Omental fat pad (tissue), 4 donors: ENCODE measurements around the gene GPC3. TPM values are rescaled to one million over a fixed set of nuclear protein-coding genes. Genes with fewer than 3 reads are reported as not detected.
"Not testable (repeated sequence)": the region's sequence is repeated elsewhere in the genome, so short reads cannot be mapped to it uniquely, and the experiment has no call there.

Experiments
- ATAC-seq: fragments of 150-250 bp; one replicate; pipeline ENCODE4 v1.9.1; 2016; ENCODE audit warnings: mild to moderate bottlenecking, moderate library complexity; ENCODE audit not compliant: low FRiP score
- DNase-seq: peaks from one replicate; pipeline ENCODE4 v3.0.0-alpha.2; 2019; ENCODE audit warnings: low spot score
- total RNA-seq, 4 donors: library from RNA; depleted of rRNA; stranded (reverse); fragments of >200 nt; gene quantifications; one replicate each; pipeline ENCODE4 v1.1.0, GENCODE V29; 2016
- TF ChIP-seq, protein P1 (sequence below), 3 donors: fragments of 450-650 bp; IDR thresholded peaks; one replicate each; pipeline ENCODE4 v1.5.1; 2016 to 2017; ENCODE audit warnings: antibody characterized with exemption in 3 of 3, mild to moderate bottlenecking in 3 of 3, moderate library complexity in 2 of 3

Gene GPC3
- total RNA-seq, 4 donors from 2014 or later, result 48.9 to 146 (median 77.1) TPM

DNA sequence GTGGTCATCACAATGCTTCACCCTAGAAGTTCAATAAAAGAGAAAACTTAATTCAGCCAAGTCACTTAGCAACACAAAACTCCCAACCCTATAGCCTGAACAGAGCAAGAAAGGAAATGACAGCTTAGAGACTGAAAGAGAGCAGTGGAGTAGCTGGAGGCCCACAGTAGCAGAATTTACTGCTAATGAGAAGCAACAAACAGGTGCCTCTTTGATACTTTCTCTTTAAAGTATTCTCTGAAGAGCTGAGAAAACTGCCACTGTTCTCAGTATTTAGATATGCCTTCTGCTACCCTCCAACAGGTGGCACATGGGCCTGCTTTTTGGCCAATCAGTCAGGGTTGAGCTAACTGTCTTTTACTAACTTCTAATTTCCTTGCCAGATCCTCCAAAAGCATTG lies 240.0 kb downstream of the GPC3 start:
- TF ChIP-seq, protein P1, sequence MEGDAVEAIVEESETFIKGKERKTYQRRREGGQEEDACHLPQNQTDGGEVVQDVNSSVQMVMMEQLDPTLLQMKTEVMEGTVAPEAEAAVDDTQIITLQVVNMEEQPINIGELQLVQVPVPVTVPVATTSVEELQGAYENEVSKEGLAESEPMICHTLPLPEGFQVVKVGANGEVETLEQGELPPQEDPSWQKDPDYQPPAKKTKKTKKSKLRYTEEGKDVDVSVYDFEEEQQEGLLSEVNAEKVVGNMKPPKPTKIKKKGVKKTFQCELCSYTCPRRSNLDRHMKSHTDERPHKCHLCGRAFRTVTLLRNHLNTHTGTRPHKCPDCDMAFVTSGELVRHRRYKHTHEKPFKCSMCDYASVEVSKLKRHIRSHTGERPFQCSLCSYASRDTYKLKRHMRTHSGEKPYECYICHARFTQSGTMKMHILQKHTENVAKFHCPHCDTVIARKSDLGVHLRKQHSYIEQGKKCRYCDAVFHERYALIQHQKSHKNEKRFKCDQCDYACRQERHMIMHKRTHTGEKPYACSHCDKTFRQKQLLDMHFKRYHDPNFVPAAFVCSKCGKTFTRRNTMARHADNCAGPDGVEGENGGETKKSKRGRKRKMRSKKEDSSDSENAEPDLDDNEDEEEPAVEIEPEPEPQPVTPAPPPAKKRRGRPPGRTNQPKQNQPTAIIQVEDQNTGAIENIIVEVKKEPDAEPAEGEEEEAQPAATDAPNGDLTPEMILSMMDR (IDR thresholded peaks at IDR 0.05), result no peak
- ATAC-seq (no peak), DNase-seq (no peak)

DNA sequence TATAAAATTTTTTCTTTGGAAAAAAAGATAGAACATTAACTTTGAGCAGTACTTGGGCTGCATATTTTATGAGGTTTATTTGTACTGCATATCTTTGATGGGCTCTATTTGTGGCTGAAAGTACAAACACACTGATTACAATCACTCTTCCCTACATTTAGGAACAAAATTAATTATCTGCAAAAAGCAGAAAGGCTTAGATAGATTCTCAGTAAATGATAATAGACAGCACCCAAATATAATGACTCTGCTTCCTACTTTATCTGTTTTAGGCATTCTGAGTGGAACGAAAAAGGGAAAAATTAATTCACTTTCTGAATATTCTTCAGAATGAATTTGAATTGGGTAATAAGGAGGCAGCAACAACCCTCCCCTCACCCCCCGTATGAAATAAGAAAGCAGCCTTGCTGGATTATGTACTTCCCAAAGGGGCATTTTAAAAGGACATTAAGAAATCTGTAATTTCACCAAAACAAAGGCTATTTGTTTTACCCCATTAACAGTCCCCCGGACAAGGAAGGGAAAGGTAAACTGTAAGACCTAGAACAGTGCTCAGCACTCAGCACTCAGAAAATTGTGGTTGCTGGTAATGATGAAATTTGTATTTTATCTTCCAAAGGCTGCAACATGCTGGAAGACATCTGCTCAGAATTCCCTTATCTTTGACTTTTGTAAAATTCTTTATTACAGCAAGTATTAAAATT lies 242.6 kb downstream of the GPC3 start:
- TF ChIP-seq, protein P1 (IDR thresholded peaks at IDR 0.05), result no peak
- DNase-seq (no peak), ATAC-seq (no peak)

DNA sequence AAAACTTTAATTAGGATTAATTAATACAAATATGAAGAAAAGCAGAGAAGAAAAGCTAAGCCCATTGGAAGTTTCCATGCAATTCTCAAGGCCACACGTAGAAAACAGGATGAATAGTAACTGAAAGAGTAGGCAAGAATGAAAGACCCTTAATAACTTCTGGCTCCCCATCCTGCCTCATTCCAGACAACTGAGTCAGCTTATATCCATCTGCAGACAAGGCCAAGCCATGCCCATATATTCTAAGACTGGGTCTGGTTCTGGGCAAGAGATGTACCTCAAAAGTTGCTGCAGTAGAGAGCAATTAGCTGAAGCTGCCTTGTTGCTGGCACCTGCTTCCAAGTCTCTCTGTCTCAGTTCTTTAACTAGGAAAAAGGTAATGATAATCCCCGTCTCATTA lies 244.1 kb downstream of the GPC3 start:
- TF ChIP-seq, protein P1 (IDR thresholded peaks at IDR 0.05), result no peak
- DNase-seq (no peak), ATAC-seq (no peak)

DNA sequence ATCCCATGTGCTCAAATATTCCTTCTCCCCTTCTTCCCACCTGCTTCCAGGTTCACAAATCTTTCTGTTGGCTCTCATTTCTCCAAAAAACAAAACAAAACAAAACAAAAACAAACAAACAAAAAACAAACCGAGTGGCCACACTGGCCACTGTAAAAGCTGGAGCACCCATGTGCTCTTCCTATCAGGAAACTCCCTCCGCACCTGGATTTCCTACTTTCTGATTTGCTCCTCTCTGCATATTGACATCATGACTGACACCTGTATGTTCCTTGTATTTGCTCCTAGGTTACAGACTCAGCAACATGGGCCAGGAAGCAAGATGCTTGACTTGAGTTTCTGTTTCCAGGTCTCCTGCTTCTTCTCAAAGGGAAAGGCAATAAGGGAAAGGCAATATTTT lies 258.8 kb downstream of the GPC3 start:
- no peak for ATAC-seq
- TF ChIP-seq, protein P1 (IDR thresholded peaks at IDR 0.05), result no peak

DNA sequence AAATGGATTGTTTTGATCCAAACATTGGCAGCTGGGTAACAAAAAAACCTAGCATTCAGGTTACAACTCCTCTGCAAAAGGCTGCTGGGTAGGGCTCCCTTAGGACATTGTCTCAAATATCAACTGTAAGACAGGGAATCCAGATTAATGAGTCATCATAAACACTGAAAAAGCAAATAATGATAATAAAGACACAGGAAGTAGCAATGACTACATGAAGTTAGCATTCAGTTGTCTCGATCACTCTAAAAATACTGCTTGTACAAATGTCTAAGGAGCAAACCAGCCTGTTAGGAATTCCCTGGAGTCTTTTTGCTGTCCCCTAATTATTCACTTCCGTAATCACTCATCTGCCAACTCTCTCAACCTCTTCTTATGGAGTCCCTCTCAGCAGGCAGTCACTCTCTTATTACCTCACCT lies 259.2 kb downstream of the GPC3 start:
- ATAC-seq (no peak), DNase-seq (no peak)
- TF ChIP-seq, protein P1 (IDR thresholded peaks at IDR 0.05), result no peak

More for the DNA sequence above, 258.8 kb downstream of the GPC3 start:
- no peak for DNase-seq

DNA sequence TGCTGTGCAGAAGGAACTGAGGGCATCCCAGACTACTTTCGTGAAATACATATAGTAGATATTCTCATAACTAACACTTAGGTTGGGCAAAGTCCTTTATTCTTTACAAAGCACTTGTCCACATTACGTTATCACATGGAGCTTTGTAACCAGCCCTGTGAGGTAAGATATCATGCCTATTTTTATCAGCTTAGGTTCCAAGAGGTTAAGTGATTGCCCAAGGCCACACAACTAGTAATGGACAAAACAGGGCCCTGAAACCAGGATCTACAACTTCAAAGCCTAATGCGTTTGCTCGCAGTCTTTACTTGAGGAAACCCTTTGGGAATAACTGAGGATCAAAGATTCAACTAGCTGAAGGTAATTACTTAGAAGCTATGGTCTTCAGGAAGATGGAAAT lies 261.5 kb downstream of the GPC3 start:
- DNase-seq (no peak), ATAC-seq (no peak)
- TF ChIP-seq, protein P1 (IDR thresholded peaks at IDR 0.05), result no peak

DNA sequence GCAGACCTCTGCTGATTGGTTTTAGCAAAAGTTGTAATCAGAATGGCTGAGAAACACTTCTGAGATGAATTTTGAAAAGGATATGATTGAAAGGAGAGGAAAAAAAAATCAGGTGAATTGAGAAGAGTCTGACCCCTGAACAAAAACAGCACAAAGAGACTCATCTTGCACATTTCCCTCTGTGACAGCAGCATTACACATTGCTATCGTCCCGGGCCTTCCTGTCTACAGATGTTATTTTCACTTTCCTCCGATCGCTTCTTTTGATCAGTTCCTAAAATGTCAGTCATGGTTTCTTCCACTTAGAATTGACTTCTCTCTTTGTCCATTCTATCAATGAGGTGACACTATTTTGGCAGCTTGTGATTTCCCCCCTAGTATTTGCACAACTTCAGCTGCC lies 262.6 kb downstream of the GPC3 start:
- TF ChIP-seq, protein P1 (IDR thresholded peaks at IDR 0.05), result no peak
- ATAC-seq (no peak), DNase-seq (no peak)

DNA sequence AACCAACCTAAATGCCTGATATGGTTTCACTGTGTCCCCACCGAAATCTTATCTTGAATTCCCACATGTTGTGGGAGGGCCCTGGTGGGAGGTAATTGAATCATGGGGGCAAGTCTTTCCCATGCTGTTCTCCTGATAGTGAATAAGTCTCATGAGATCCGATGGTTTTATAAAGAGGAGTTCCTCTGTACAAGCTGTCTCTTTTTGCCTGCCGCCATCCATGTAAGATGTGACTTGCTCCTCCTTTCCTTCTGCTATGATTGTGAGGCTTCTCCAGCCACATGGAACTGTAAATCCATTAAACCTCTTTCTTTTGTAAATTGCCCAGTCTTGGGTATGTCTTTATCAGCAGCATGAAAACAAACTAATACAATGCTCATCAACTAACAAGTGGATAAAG lies 265.1 kb downstream of the GPC3 start:
- DNase-seq, ATAC-seq: not testable (repeated sequence)
